SHP77 treated with DMSO at 0.1 percent for 48 hours (cell line): Measurements from ENCODE around the gene NUTM1.
A peak's percentile ranks its signal among the peaks of the same experiment; 100 is the strongest.
"Not testable (repeated sequence)": the region's sequence is repeated elsewhere in the genome, so short reads cannot be mapped to it uniquely, and the experiment has no call there.

Experiments used
- DNase-seq: peaks from one replicate; lab custom pipeline; 2025; lab: John Stamatoyannopoulos, UW

NUTM1 gene

DNA sequence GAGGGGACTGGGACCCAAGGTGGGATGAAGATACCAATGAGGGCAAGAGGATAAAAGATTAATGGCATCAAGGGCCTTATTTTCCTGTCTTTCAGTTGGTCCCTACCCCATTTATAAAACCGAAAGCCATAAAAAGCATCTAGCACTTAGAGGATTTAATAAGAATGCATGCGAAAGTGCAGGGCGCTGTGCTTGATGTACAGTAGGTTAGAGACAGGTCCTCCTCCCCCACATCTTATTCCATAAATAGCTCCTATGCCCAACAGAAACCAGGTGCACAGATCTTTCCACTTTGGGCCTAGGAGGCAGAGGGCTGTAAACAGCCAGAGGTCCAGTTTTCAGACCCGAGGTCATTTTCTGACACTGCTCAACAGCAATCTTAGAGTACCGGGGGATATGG is 22.7 kb downstream of the NUTM1 start:
- no peak for DNase-seq

- peak; percentile 23 for DNase-seq
Observed at GRCh38 chr15:34366271-34367065, 23.4 kb downstream of the NUTM1 start.

DNA sequence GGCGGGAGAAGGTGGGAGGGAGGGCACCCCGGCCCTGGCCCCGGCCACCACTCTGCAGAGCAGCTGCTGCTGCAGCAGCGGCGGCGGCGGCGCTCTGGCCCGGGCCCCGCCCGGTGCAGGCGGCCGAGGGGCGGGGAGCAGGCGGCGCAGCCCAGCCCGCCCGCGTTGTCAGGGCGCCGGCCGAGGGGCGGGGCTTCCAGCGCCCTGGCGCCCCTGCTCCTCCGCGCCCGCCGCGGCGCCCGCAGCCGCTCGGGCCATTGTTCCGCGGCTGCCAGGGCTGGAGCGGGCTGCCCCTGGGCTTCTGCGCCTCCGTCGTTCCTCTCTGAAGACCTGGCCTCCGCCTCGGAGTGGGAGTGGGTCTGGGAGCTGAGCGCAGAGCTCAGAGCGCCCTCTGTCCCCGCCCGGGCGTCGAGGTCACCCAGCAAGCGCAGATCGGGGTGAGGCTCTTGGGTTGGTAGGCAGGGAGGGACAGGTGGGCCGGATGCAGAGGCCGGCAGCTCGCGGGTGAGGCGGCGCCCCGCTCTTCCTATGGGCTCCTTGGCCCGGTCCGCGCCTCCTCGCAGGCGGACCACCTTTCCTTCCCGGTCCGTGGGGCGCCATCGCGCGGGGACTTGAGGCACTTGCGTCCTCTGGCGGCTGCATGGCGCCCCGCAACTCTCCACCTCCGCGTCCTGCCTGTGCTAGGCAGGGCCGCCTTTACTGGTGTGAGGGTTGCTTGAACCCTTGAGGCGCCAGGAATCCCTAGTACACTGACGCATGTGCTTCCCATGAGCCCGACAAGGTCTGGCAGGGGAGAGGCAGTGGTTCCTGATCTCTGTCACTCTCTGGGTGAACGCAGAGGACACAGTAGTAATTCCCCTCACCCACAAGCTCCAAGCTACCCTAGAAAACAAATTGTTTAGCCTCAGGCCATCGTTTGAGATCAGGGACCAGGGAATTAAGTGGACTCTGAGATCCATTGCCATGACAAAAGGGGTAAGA is 24.3 kb downstream of the NUTM1 start, which contains the start of gene LPCAT4:
TSS of gene LPCAT4 (minus strand) at position 96 of the 981 bp plus-strand sequence. CDS start 96 bp downstream, outside the sequence.
- DNase-seq = peak; percentile 60

- DNase-seq = no peak
Observed at GRCh38 chr15:34370129-34370528, 27.0 kb downstream of the NUTM1 start.

DNA sequence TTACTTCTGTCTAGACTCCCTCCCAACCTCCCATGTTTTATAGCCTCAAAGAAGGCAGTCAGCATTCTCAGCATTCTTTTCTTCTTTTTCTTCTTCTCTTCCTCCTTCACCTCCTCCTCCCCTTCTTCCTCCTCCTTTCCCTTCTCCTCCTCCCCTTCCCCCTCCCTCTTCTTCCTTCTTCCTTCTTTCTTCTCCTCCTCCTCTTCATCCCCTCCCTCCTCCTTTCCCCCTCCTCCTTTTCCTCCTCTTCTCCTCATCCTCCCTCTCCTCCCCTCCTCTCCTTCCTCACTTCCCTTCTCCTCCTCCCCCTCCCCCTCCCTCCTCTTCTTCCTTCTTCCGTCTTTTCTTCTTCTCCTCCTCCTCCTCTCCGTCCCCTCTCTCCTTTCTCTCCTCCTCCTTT is 27.5 kb downstream of the NUTM1 start:
- DNase-seq = no peak

GRCh38 chr15:34373951-34374350 is 30.8 kb downstream of the NUTM1 start:
- no peak for DNase-seq

- DNase-seq = no peak
Observed at GRCh38 chr15:34374816-34375215, 31.7 kb downstream of the NUTM1 start.

GRCh38 chr15:34375541-34375940 is 32.4 kb downstream of the NUTM1 start:
- not testable (repeated sequence) for DNase-seq

DNA sequence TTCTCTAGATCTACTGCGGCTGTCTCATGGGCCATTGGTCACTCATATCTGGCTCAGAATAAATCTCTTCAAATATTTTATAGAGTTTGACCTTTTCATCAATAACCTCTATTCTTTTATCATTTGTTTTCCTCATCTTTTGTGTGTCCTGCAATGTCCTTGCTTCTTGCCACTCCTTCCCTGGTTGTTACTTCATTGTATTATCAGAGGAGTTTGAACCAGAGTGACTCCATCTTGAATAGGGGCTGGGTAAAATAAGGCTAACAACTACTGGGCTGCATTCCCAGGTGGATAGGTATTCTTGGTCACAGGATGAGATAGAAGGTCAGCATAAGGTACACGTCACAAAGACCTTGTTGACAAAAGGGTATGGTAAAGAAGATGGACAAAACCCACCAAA is 33.7 kb downstream of the NUTM1 start:
- DNase-seq = no peak

DNA sequence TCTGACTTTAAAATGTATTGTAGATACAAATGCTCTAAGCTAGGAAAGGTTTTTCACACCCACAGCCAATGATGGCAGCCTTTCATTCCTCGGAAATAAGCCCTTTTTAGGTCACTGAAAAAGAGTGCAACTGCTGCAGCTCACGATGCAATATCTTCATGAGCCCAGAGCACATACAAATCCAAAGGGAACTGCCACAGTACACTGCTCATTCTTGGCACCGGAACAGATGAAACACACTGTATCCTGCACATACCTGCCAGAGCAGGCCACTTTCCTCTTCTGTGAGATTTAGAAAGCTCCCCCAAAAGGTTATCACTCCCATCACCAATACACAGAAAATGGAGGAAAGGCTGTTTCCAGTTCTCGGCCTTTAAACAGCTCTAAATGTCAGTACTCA is 37.4 kb downstream of the NUTM1 start:
- not testable (repeated sequence) for DNase-seq

DNA sequence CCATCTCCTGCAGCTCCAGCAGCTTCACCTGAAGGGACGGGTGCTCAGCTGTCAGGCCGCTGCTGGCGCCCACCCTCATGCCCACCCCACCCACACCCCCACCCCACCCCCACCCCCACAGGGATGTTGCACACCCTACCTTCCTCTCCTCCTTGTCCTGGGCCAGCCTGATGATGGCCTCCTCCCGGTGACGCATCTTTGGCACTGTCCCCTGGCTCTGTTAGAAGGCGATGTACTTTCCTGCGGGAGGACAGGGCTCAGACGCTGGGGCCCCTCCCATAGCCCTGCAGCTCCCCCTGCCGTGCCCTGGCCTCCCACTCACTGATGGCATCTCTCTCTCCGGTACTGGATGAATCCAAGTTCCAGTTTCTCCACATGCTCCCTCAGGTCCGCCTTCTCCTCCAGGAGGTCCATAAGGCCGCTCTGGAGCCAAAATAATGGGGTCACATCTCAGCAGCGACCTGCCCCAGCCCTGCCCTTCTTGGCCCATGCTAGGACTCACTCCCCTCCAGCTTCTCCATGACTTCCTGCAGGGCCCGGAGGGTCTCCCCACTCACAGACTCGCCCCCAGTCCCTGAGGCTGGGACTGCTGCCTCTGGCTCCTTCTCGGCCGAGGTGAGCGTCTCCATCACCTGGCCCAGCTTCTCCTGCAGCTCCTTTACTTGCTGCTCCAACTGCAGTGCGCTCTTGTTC is 38.9 kb downstream of the NUTM1 start:
- DNase-seq = not testable (repeated sequence)

DNA sequence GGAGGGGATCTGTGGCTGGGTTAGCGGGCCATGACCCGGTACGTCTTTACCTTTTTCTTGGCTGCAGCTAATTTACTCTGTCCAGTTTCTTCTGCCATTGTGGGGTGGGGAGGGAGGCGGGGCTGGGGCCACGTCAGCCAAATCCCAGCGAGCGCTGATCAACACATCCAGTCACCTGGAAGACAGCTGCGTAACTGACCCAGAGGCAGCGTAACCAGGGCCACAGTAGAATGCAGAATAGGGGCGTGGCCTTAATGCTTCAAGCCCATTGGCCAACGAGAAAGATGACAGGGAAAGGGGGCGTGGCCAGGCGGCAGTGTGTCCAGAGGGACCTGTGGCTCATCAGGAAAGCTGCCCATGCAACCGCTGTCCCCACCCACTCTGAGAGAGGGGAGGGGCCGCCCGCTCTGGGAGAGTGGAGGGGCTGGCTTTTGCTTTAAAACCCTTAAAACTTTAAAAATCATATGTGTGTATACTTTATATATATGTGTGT is 46.5 kb downstream of the NUTM1 start:
- not testable (repeated sequence) for DNase-seq

- not testable (repeated sequence) for DNase-seq
Observed at GRCh38 chr15:34392981-34393380, 49.9 kb downstream of the NUTM1 start.

GRCh38 chr15:34397637-34398259 is 54.6 kb downstream of the NUTM1 start:
- not testable (repeated sequence) for DNase-seq

- DNase-seq = not testable (repeated sequence)
Observed at GRCh38 chr15:34403160-34403598, 60.1 kb downstream of the NUTM1 start.

DNA sequence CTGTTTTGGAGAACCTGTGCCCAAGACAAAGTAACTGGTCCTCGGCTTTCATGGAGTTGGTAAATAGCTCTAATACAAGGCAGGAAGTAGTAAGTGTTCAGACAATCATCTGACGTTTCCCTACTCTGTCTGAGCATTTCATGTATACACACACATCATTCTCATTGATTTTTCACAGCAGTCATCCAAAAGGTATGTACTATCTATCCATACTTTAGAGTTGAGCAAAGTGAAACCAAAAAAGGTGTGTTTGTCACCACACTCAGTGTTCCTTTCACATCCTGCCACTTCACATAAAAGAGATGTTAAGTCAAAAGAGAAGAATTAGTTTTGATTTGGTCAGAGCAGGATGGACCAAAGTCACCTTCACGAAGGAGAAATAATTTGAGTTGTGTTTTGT is 60.8 kb downstream of the NUTM1 start:
- DNase-seq = not testable (repeated sequence)
